Stimulated activated CD8-positive, alpha-beta memory T cell treated with anti-CD3 and anti-CD28 coated beads, Interleukin-4, amount 100 ng/mL, for 4 hours (primary cell): ENCODE data around the gene BCL6B.

ENCODE experiments used
- DNase-seq, 2 donors: peaks; one replicate each; pipeline ENCODE4 v3.0.0-alpha.2; 2020; ENCODE audit warnings: low read depth in 2 of 2, low spot score in 1 of 2

Gene BCL6B

DNA sequence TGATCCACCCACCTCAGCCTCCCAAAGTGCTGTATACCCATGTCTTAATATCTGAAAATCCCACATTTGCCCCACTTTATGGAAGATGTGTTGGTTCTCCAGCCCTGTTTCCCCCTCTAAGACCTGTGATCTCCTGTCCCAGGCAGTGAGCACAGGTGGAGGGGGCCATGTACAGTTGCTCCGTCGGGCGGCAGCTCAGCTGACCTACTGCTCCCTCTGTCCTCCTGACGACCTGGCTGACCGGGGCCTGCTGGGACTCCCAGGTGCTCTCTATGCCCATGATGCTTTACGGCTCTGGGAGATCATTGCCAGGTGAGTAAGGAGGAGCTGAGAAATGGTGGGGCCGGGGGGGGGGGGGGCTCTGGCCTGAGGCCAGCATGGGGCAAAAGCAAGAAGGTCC, 17.1 kb upstream of the BCL6B start:
- DNase-seq: no peak

- no peak for DNase-seq
These were observed 15.7 kb upstream of the BCL6B start for GRCh38 chr17:7007143-7007542.

DNA sequence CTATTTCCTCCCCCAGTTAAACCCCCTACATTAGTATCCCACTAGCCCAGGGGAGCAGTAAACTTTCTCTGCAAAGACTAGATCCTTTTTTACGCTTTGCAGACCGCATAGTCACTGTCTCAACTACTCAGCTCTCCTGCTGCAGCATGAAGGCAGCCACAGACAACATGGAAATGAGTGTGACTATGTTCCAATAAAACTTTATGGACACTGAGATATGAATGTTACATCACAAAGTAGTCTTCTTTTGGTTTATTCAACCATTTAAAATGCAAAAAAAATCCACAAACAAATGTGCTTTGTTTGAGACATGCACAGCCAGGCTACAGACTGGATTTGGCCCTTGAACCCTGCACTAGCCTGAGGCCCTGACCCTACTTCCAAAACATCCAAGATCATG, 12.3 kb upstream of the BCL6B start:
- DNase-seq: no peak

DNA sequence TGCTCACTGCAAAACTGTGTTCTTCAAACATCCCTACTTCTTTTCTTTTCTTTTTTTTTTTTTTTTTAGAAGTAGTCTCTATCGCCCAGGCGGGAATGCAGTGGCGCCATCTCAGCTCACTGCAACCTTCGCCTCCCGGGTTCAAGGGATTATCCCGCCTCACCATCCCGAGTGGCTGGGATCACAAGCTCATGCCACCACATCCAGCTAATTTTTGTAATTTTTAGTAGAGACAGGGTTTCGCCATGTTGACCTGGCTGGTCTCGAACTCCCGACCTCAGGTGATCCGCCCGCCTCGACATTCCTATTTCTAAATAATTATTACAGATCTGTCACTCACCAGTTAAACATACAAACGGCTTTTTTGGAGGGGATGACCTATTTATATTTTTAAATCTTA, 11.4 kb upstream of the BCL6B start:
- no peak for DNase-seq

GRCh38 chr17:7011942-7012254, 11.0 kb upstream of the BCL6B start:
- DNase-seq: no peak

- peak; percentile 91 to 98 for DNase-seq
These were observed 8.4 kb upstream of the BCL6B start for GRCh38 chr17:7014261-7014994.

DNA sequence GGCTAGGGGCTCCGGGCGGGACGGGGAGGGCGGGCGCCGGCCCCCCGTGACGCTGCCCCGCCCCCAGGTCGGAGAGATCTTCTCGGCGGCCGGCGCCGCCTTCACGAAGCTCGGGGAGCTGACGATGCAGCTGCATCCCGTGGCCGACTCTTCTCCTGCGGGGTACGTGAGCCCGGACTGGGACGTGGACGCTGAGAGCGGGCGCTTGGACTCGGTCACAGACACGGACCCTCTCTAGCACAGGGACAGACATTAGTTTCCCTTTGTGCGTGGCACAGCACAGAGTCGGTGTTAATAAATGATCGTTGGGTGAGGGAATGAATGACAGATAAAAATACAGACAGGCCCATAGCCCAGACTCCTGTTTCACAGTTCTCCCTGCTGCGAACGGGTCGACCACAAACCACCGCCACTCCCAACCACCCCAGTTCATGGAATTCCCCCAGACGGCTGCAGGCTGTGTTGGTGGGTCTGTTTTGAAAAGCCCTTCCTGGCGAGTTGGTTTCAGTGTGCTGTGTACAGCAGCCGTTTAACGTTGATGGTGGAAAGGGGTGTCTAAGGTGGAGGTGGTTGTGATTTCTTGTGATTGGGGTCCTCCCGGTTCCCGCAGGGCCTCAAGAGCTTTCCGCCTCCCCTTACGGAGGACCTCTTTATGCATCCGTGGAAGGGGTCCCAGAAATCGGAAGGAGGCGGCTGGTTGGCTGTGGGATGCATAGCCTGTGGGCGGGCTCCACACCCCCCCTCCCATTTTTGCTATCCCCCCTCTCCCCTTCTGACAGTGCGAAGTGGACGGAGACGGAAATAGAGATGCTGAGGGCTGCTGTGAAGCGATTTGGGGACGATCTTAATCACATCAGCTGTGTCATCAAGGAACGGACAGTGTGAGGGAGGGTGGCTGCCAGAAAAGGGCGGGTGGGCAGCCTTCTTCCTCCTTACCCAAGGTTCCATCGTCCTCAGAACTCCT, 7.6 kb upstream of the BCL6B start:
- DNase-seq: peak; percentile 58 to 70

DNA sequence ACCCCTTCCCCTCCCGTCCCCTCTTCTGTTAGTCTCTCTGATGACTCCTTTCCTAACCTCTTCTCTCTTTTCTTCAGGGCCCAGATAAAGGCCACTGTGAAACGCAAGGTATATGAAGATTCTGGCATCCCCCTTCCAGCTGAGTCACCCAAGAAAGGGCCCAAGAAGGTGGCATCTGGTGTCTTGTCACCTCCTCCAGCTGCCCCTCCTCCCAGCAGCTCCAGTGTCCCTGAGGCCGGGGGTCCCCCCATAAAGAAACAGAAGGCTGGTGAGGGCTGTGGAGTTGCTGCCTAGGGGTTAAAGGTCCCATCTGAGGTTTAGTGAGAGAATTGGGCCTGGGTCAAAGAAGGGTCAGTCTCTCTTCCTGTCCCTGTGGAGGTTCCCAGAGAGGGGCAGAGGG, 6.4 kb upstream of the BCL6B start:
- no peak for DNase-seq

DNA sequence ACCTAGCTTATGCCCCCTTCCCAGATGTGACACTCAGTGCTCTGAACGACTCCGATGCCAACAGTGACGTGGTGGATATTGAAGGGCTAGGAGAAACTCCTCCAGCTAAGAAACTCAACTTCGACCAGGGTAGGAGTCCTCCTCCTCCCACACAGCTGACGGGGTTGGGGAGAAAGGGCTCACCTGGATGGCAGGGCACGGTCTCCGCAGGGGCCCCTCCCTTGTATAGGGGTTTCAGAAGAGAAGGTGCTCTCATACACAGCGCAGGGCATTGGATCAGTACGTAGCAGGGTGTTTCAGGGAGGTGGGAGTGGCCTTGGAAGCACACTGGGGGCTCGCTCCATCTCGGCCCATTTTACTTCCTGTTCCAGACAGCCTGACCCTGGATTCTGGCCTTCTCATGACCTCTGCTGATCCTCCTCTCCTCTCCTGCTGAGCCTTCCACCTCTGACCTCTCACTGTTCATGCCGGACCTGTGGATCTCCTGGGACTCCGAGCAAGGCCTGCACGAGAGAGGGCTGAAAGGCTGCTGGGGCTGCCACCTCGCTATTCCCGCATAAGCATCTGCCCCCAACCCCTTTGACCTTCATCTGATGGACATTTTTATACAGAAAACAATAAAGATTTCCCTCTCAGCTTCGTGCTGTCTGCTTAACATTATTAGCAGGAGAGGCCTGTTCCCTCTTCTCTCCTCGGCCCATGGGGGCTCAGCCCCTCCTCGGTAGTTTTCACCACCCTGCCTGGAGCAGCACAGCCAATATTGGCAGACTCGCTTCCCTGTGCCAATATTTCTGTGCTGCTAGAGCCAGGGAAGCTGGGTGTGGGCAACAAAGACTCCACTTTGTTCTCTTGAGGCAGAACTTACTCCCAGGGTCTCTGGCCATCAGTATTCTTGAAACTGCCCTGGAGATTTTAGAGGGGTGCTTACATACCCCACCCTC, 5.7 kb upstream of the BCL6B start:
- DNase-seq: no peak

GRCh38 chr17:7017827-7018200, 5.0 kb upstream of the BCL6B start:
- no peak for DNase-seq

- no peak for DNase-seq
These were observed 4.4 kb upstream of the BCL6B start for GRCh38 chr17:7018331-7018964.

DNA sequence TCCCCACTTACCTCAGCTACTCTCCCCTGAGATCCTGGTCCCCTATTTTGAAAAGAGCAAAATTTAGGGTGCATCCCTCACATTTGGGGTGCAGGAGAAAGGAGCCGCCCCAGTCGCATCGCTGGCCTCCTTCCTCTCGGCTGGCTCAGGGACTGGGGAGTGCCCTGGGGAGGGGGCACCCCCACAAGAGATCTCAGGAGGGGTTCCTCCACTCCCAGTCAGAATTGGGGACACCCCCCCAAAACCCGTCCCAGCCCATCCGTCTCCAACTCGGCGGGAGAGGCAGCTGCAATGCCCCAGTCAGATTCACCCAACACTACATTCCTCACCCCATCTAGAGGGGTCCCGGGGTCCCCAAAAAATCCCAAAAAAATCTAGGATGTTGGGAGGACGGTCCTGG, 3.5 kb upstream of the BCL6B start:
- no peak for DNase-seq

GRCh38 chr17:7019839-7020519, 2.9 kb upstream of the BCL6B start:
- no peak for DNase-seq

- no peak for DNase-seq
These were observed 1.8 kb upstream of the BCL6B start for GRCh38 chr17:7020894-7021664.

DNA sequence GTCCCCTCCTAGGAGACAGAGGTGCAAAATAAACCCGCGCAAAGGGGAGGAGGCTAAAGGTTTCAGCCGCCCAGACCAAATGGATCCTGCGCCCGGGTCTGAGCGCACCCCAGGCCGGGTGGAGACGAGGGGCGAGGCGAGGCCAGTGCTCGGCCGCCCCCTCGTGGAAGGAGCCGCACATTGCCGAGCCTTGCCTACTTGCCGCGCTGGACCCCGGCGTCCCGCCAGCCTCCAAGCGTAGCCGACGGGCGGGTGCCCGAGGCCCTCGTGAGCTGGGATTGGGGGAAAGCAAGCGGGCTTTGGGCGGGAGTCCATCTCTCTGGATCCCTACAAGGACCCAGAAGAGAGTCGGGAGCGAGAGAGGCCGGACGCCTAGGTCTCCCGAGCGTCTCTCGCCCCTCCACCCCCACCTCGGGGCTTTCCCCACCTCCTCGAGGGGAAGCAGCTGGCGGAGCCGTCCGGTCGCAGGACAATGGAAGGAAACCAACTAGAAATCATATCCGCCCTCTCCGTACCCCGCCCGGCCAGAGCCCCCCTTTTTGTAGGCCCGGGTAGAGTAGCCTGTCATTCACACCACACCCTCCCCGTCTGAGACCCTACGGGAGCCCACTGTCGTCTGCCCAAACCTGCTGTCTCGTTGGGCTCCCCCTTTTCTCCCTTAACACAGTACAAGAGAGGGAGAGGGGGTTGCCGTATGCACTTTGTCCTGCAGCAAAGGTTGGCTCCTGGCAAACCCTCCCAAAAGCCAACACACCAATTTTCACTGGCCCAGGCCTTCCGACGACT, 664 bp upstream of the BCL6B start:
- peak in 1 of 2 donors; percentile 56 for DNase-seq

- peak; percentile 83 to 85 for DNase-seq
These were observed 939 bp downstream of the BCL6B start for GRCh38 chr17:7023576-7024401.

- no peak for DNase-seq
These were observed 1.5 kb downstream of the BCL6B start for GRCh38 chr17:7024402-7024785.

- no peak for DNase-seq
These were observed 2.4 kb downstream of the BCL6B start for GRCh38 chr17:7025245-7025644.
